GM18519 (cell line): ENCODE results near the gene RRAD.
"Not testable (repeated sequence)": the region's sequence is repeated elsewhere in the genome, so short reads cannot be mapped to it uniquely, and the experiment has no call there.

Experiments used
- ATAC-seq: cut with Tn5 transposase; IDR thresholded peaks from one replicate; pipeline ENCODE4 v1.9.1; 2021; ENCODE audit warnings: mild to moderate bottlenecking, moderate library complexity; ENCODE audit not compliant: unreplicated experiment, low FRiP score

RRAD gene

GRCh38 chr16:66935314-66936011, 10.1 kb upstream of the RRAD start, which contains the start of gene CES2:
CES2 (plus strand) TSS chr16:66935516; CDS start chr16:66935636, 120 bp downstream.
- ATAC-seq, result no peak

- not testable (repeated sequence) for ATAC-seq
Measured at GRCh38 chr16:66934839-66935313, 9.5 kb upstream of the RRAD start.

GRCh38 chr16:66934138-66934838, 9.0 kb upstream of the RRAD start, which contains the start of gene CIAO2B:
CIAO2B (minus strand) TSS chr16:66934402; CDS start chr16:66934364, 38 bp downstream.
- ATAC-seq, result peak; percentile 44

GRCh38 chr16:66933776-66934137, 8.4 kb upstream of the RRAD start:
- ATAC-seq, result no peak

GRCh38 chr16:66932076-66932475, 6.7 kb upstream of the RRAD start:
- no peak for ATAC-seq

GRCh38 chr16:66931665-66932064, 6.3 kb upstream of the RRAD start:
- ATAC-seq, result no peak

- no peak for ATAC-seq
Measured at GRCh38 chr16:66930189-66930588, 4.9 kb upstream of the RRAD start.

GRCh38 chr16:66928702-66929388, 3.5 kb upstream of the RRAD start:
- no peak for ATAC-seq

GRCh38 chr16:66927918-66928649, 2.7 kb upstream of the RRAD start:
- no peak for ATAC-seq

- no peak for ATAC-seq
Measured at GRCh38 chr16:66926961-66927436, 1.7 kb upstream of the RRAD start.

- no peak for ATAC-seq
Measured at GRCh38 chr16:66926171-66926947, 1.0 kb upstream of the RRAD start.

- ATAC-seq, result no peak
Measured at GRCh38 chr16:66924527-66925321, 611 bp downstream of the RRAD start.

- no peak for ATAC-seq
Measured at GRCh38 chr16:66923866-66924265, 1.5 kb downstream of the RRAD start.

- no peak for ATAC-seq
Measured at GRCh38 chr16:66923247-66923731, 2.0 kb downstream of the RRAD start.

GRCh38 chr16:66921729-66922450, 3.4 kb downstream of the RRAD start:
- no peak for ATAC-seq

- no peak for ATAC-seq
Measured at GRCh38 chr16:66920924-66921680, 4.2 kb downstream of the RRAD start.

GRCh38 chr16:66920299-66920590, 5.1 kb downstream of the RRAD start:
- ATAC-seq, result no peak
